ENCODE data around the gene PLXDC2. TPM values are rescaled to one million over a fixed set of nuclear protein-coding genes. Genes with fewer than 3 reads are reported as not detected.

PLXDC2 gene
- total RNA-seq, 6 experiments from 2014 or later: 4.1 to 6.5 (median 5.3) TPM

GRCh38 chr10:19891429-19891828 lies 75.2 kb downstream of the PLXDC2 start:
- Histone ChIP-seq H3K9me3 (no peaks in the 10 kb centered on the region), H3K4me1 (peaks cover 0 to 12% (median 0%) of the 10 kb centered on the region in 4 donors), H3K27ac (no peak overlapping the region), H3K4me3 (no peak overlapping the region), H3K27me3 (no peaks in the 10 kb centered on the region), H3K36me3 (no peaks in the 10 kb centered on the region)
- no peak for DNase-seq
- 64% methylated on average over 6 of the region's 6 CpGs for WGBS (ENCODE audit: insufficient coverage, low coverage, low lambda C conversion rate, missing lambda C conversion rate)
- intact Hi-C loops (cut with DNase I): no loop called here
- peak in 1 of 4 donors; percentile 28 for ATAC-seq
- TF ChIP-seq POLR2A (IDR thresholded peaks at IDR 0.05) (no peak), CTCF (IDR thresholded peaks at IDR 0.05) (no peak)

GRCh38 chr10:19892270-19892669 lies 76.0 kb downstream of the PLXDC2 start:
- H3K4me1 ChIP-seq: peaks cover 0 to 12% (median 0%) of the 10 kb centered on the region in 4 donors
- ATAC-seq (no peak), DNase-seq (no peak)
- intact Hi-C loops (cut with DNase I): no loop called here
- H3K36me3 ChIP-seq: no peaks in the 10 kb centered on the region
- H3K27me3 ChIP-seq: no peaks in the 10 kb centered on the region
- 71% methylated on average over 4 of the region's 4 CpGs for WGBS (ENCODE audit: insufficient coverage, low coverage, low lambda C conversion rate, missing lambda C conversion rate)
- no peak for TF ChIP-seq CTCF (IDR thresholded peaks at IDR 0.05)
- no peak for TF ChIP-seq POLR2A (IDR thresholded peaks at IDR 0.05)
- no peaks in the 10 kb centered on the region for H3K9me3 ChIP-seq
- no peak overlapping the region for H3K4me3 ChIP-seq
- H3K27ac ChIP-seq: no peak overlapping the region

GRCh38 chr10:19892677-19893076 lies 76.4 kb downstream of the PLXDC2 start:
- no peaks in the 10 kb centered on the region for H3K9me3 ChIP-seq
- H3K27me3 ChIP-seq: no peaks in the 10 kb centered on the region
- no peak for TF ChIP-seq POLR2A (IDR thresholded peaks at IDR 0.05)
- no peak for TF ChIP-seq CTCF (IDR thresholded peaks at IDR 0.05)
- DNase-seq (no peak), ATAC-seq (no peak)
- intact Hi-C loops (cut with DNase I): no loop called here
- H3K27ac ChIP-seq: no peak overlapping the region
- H3K36me3 ChIP-seq: no peaks in the 10 kb centered on the region
- peaks cover 0 to 10% (median 0%) of the 10 kb centered on the region in 4 donors for H3K4me1 ChIP-seq
- H3K4me3 ChIP-seq: no peak overlapping the region
- WGBS (ENCODE audit: insufficient coverage, low coverage, low lambda C conversion rate, missing lambda C conversion rate): 70% methylated on average over 5 of the region's 5 CpGs

- H3K36me3 ChIP-seq: no peaks in the 10 kb centered on the region
- 68% methylated on average over 3 of the region's 3 CpGs for WGBS (ENCODE audit: insufficient coverage, low coverage, low lambda C conversion rate, missing lambda C conversion rate)
- TF ChIP-seq POLR2A (IDR thresholded peaks at IDR 0.05) (no peak), CTCF (IDR thresholded peaks at IDR 0.05) (no peak)
- intact Hi-C loops (cut with DNase I): no loop called here
- ATAC-seq (no peak), DNase-seq (no peak)
- H3K27ac ChIP-seq: no peak overlapping the region
- no peaks in the 10 kb centered on the region for H3K9me3 ChIP-seq
- no peaks in the 10 kb centered on the region for H3K4me1 ChIP-seq
- H3K27me3 ChIP-seq: no peaks in the 10 kb centered on the region
- no peak overlapping the region for H3K4me3 ChIP-seq
These were observed 79.3 kb downstream of the PLXDC2 start for GRCh38 chr10:19895500-19895899.

- Histone ChIP-seq H3K27me3 (no peaks in the 10 kb centered on the region), H3K27ac (no peak overlapping the region), H3K4me1 (no peaks in the 10 kb centered on the region), H3K4me3 (no peak overlapping the region), H3K9me3 (no peaks in the 10 kb centered on the region), H3K36me3 (no peaks in the 10 kb centered on the region)
- TF ChIP-seq POLR2A (IDR thresholded peaks at IDR 0.05) (no peak), CTCF (IDR thresholded peaks at IDR 0.05) (no peak)
- ATAC-seq: no peak
- WGBS (ENCODE audit: insufficient coverage, low coverage, low lambda C conversion rate, missing lambda C conversion rate): 47% methylated on average over 2 of the region's 2 CpGs
- intact Hi-C loops (cut with DNase I): no loop called here
- no peak for DNase-seq
These were observed 86.2 kb downstream of the PLXDC2 start for GRCh38 chr10:19902456-19902855.
